SU-DHL-6 (cell line): Measurements from ENCODE around the gene FERMT3.

ENCODE experiments used
- H2AFZ ChIP-seq: fragments of 200-600 bp; sonication (generic); 2 replicates; pipeline ENCODE4 v1.6.1; 2014; ENCODE audit warnings: low read depth, mild to moderate bottlenecking, moderate library complexity, mixed read lengths, antibody characterized with exemption, low read length; ENCODE audit not compliant: severe bottlenecking
- H3F3A ChIP-seq: fragments of 200-600 bp; shearing (Covaris generic); 2 replicates; pipeline ENCODE4 v1.6.0; 2016; ENCODE audit warnings: antibody characterized with exemption, mild to moderate bottlenecking; ENCODE audit not compliant: insufficient read depth
- H3K27ac ChIP-seq: fragments of 200-600 bp; sonication (generic); 2 replicates; pipeline ENCODE4 v1.5.1; 2016; ENCODE audit warnings: low read depth, mild to moderate bottlenecking, low read length, moderate library complexity, mixed read lengths
- H3K27me3 ChIP-seq: fragments of 200-600 bp; sonication (generic), shearing (Covaris generic); 2 replicates; pipeline ENCODE4 v1.6.0; 2014; ENCODE audit warnings: mild to moderate bottlenecking, low read length
- H3K36me3 ChIP-seq: fragments of 200-600 bp; sonication (generic); 2 replicates; pipeline ENCODE4 v1.6.1; 2014; ENCODE audit warnings: mild to moderate bottlenecking, low read length, mixed read lengths
- H3K4me2 ChIP-seq: fragments of 300-600, 200-600 bp; shearing (Covaris generic), sonication (generic); 2 replicates; pipeline ENCODE4 v1.6.0; 2014; ENCODE audit warnings: low read length, low read depth, mild to moderate bottlenecking; ENCODE audit not compliant: poor library complexity, severe bottlenecking
- H3K4me3 ChIP-seq: fragments of 200-600 bp; sonication (generic); 2 replicates; pipeline ENCODE4 v1.5.1; 2014; ENCODE audit warnings: antibody characterized with exemption, low read length, mild to moderate bottlenecking, mixed read lengths; ENCODE audit not compliant: insufficient read depth, poor library complexity, severe bottlenecking
- H3K79me2 ChIP-seq: fragments of 200-600 bp; sonication (generic); 2 replicates; pipeline ENCODE4 v1.6.1; 2014; ENCODE audit warnings: mild to moderate bottlenecking, low read length, moderate library complexity; ENCODE audit not compliant: insufficient read depth
- H3K9ac ChIP-seq: fragments of 200-600 bp; sonication (generic); 2 replicates; pipeline ENCODE4 v1.7.0; 2014; ENCODE audit warnings: mild to moderate bottlenecking, low read length
- H3K9me2 ChIP-seq: fragments of 200-600 bp; sonication (generic); replicated peaks from 2 replicates; pipeline ENCODE4 v1.6.1; 2014; ENCODE audit warnings: low read length; ENCODE audit not compliant: insufficient read depth
- H3K9me3 ChIP-seq: fragments of 200-600 bp; sonication (generic); 2 replicates; pipeline ENCODE4 v1.6.1; 2014; ENCODE audit warnings: low read length, mixed read lengths; ENCODE audit not compliant: insufficient read depth
- H4K20me1 ChIP-seq: fragments of 200-600 bp; sonication (generic); 2 replicates; pipeline ENCODE4 v1.6.1; 2014; ENCODE audit warnings: low read depth, mild to moderate bottlenecking, antibody characterized with exemption, low read length, moderate library complexity, mixed read lengths
- CTCF ChIP-seq: fragments of 200-600 bp; sonication (generic); IDR thresholded peaks from one replicate; pipeline ENCODE4 v1.5.1; 2017; ENCODE audit warnings: antibody characterized with exemption, mild to moderate bottlenecking, low read length, moderate library complexity; ENCODE audit not compliant: insufficient read depth, poor library complexity, severe bottlenecking
- EZH2phosphoT487 ChIP-seq: fragments of 200-600 bp; sonication (generic), shearing (Covaris generic); conservative IDR thresholded peaks from 2 replicates; pipeline ENCODE4 v1.6.1; 2018; ENCODE audit warnings: mild to moderate bottlenecking, antibody characterized with exemption, low read length, moderate library complexity, mixed read lengths

The FERMT3 gene

DNA sequence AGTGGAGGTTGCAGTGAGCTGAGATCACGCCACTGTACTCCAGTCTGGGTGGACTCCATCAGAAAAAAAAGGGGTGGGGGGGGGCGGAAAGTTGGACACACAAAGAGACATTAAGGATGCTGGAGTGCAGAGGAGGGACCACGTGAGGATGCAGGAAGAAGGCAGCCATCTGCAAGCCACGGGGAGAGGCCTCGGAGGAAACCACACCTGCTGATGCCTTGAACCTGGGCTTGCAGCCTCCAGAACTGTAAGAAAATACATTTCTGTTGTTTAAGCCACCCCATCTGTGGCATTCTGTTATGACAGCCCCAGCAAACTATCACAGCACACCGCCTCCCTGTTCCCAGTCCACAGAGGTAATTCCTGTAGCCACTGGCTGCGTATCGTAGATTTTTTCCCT is 29.8 kb upstream of the FERMT3 start:
- no peak overlapping the region for H3K27ac ChIP-seq
- H3K9me3 ChIP-seq, result no peaks in the 10 kb centered on the region
- 0 out of 2 replicates have a peak, but pooled peaks cover 1% of the 10 kb centered on the region for H3F3A ChIP-seq
- no peak overlapping the region for H3K9ac ChIP-seq
- no peaks in the 10 kb centered on the region for H4K20me1 ChIP-seq
- no peaks in the 10 kb centered on the region for H3K27me3 ChIP-seq
- H3K4me2 ChIP-seq, result no peak overlapping the region
- H3K9me2 ChIP-seq, result no peaks in the 10 kb centered on the region
- H3K36me3 ChIP-seq, result no peaks in the 10 kb centered on the region
- no peaks in the 10 kb centered on the region for H3K79me2 ChIP-seq
- no peak overlapping the region for H2AFZ ChIP-seq
- no peak overlapping the region for H3K4me3 ChIP-seq
- no peak for TF ChIP-seq CTCF
- TF ChIP-seq EZH2phosphoT487, result no peak

GRCh38 chr11:64178203-64178602 is 28.3 kb upstream of the FERMT3 start:
- Histone ChIP-seq H3K27ac (no peak overlapping the region), H4K20me1 (no peaks in the 10 kb centered on the region), H3K27me3 (no peaks in the 10 kb centered on the region), H2AFZ (no peak overlapping the region), H3K4me2 (no peak overlapping the region), H3K9me2 (no peaks in the 10 kb centered on the region), H3K9ac (no peak overlapping the region), H3K79me2 (no peaks in the 10 kb centered on the region), H3K9me3 (no peaks in the 10 kb centered on the region), H3F3A (0 out of 2 replicates have a peak, but pooled peaks cover 5% of the 10 kb centered on the region), H3K4me3 (no peak overlapping the region), H3K36me3 (no peaks in the 10 kb centered on the region)
- no peak for TF ChIP-seq CTCF
- no peak for TF ChIP-seq EZH2phosphoT487

DNA sequence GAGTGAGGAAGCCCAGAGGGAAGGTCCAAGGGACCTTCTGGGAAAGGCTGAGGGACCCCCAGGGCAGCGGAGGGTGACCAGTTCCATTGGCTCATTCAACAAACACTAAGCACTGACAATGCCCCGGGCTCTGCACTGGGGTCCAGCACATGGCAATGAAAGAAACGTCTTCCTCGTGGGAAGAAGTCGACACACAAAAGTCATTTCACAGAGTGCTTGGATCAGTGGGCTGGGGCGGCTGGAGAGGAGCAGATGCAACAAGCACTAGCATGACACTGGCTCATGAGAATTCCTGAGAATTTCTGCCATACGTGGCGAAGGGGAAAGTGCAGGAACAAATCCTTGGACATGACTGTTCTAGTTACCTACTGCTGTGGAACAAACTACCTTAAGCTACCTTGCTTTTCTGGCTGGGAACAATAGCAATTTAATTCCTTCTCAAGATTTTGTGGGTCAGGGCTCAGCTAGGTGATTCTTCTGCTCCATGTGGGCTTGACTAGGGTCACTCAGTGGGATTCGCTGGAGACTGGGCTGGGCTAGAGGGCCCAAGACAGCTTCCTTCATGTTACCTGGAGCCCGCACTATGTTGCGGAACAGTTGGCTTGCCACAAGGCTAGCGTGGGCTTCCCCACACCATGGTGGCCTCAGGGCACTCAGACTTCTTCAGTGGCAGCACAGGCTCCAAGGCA is 27.4 kb upstream of the FERMT3 start:
- Histone ChIP-seq H3K4me3 (no peak overlapping the region), H3K27ac (no peak overlapping the region), H3F3A (0 out of 2 replicates have a peak, but pooled peaks cover 5% of the 10 kb centered on the region), H3K27me3 (no peaks in the 10 kb centered on the region), H3K4me2 (no peak overlapping the region), H3K79me2 (peaks cover under 1% of the 10 kb centered on the region; the same call in 1 of the 2 replicates), H2AFZ (no peak overlapping the region), H4K20me1 (no peaks in the 10 kb centered on the region), H3K9me2 (no peaks in the 10 kb centered on the region), H3K9me3 (no peaks in the 10 kb centered on the region), H3K9ac (no peak overlapping the region), H3K36me3 (no peaks in the 10 kb centered on the region)
- TF ChIP-seq EZH2phosphoT487, result no peak
- TF ChIP-seq CTCF, result no peak
